H1 (cell line): Measurements from ENCODE around the gene HEBP2. TPM values are rescaled to one million over a fixed set of nuclear protein-coding genes. Genes with fewer than 3 reads are reported as not detected.

Source experiments
- BRCA1 ChIP-seq: IDR thresholded peaks from 2 replicates; pipeline ENCODE4 v1.6.1; 2012; ENCODE audit warnings: low read depth, low read length, improper control_type of control experiment
- GTF2F1 ChIP-seq: IDR thresholded peaks from 2 replicates; pipeline ENCODE4 v1.6.1; 2012; ENCODE audit warnings: low read depth, low read length, improper control_type of control experiment, borderline replicate concordance
- SAP30 ChIP-seq: fragments of 300-600 bp; sonication (generic); IDR thresholded peaks from 2 replicates; pipeline ENCODE4 v1.7.1; 2012; ENCODE audit warnings: low read length, moderate library complexity, mild to moderate bottlenecking, inconsistent platforms; ENCODE audit not compliant: insufficient read depth, insufficient replicate concordance
- polyA plus RNA-seq, 7 experiments: library from polyadenylated mRNA; depleted of rRNA in 3 of 7; stranded (reverse) in 5 of 7; unstranded in 2 of 7; fragments of >200 nt in 5 of 7; fragments of 200-250 nt in 2 of 7; gene quantifications; 1 replicate in 5 of 7; 2 replicates in 1 of 7; 4 replicates in 1 of 7; pipeline versions ENCODE4 v1.2.1 to v1.2.3, GENCODE V29; 2011 to 2013; ENCODE audit warnings: missing spikeins in 2 of 7, mixed read lengths in 2 of 7
- total RNA-seq: library from RNA; stranded (reverse); fragmentation: NEBNext Ultra II Directional; extraction: Animal tissue kit (Norgen Biotek cat#: 25700); gene quantifications from 2 replicates; pipeline ENCODE4 v1.2.1, GENCODE V29; 2021
- TF ChIP-seq, protein P1 (sequence below): fragments of 300-600 bp; sonication (generic); IDR thresholded peaks from 2 replicates; pipeline ENCODE4 v1.7.1; 2012; ENCODE audit warnings: low read length, moderate library complexity, mild to moderate bottlenecking, inconsistent platforms; ENCODE audit not compliant: insufficient replicate concordance
- TF ChIP-seq, protein P2 (sequence below): IDR thresholded peaks from 2 replicates; pipeline ENCODE4 v1.6.1; 2011; ENCODE audit warnings: low read length, improper control_type of control experiment
- TF ChIP-seq, protein P3 (sequence below): IDR thresholded peaks from 2 replicates; pipeline ENCODE4 v1.6.1; 2012; ENCODE audit warnings: inconsistent platforms

The HEBP2 gene
- total and polyA plus RNA-seq, 2 of the 8 experiments (the other 6 are each of a cell fraction or from before 2014, with no cell fraction given) = 6.5 to 37.9 TPM

DNA sequence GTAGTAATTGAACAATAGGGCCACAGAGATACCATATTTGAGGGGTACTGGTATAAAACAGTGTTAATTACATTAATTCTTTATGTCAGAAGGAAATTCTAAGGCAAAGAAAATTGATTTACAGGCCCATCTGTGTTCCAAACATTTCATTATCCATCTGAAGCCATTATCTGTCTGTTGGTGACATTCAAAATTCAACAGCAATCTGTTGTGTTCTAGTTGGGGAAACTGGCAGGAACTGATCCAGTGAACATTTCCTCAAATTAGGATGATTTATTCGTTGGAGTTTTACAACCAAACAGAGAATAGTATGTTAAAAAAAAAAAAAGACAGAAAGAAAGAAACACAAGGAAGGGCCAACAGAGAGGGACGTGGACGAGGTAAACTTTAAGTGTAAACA is 30.1 kb downstream of the HEBP2 start (continued):
- TF ChIP-seq, protein P1, sequence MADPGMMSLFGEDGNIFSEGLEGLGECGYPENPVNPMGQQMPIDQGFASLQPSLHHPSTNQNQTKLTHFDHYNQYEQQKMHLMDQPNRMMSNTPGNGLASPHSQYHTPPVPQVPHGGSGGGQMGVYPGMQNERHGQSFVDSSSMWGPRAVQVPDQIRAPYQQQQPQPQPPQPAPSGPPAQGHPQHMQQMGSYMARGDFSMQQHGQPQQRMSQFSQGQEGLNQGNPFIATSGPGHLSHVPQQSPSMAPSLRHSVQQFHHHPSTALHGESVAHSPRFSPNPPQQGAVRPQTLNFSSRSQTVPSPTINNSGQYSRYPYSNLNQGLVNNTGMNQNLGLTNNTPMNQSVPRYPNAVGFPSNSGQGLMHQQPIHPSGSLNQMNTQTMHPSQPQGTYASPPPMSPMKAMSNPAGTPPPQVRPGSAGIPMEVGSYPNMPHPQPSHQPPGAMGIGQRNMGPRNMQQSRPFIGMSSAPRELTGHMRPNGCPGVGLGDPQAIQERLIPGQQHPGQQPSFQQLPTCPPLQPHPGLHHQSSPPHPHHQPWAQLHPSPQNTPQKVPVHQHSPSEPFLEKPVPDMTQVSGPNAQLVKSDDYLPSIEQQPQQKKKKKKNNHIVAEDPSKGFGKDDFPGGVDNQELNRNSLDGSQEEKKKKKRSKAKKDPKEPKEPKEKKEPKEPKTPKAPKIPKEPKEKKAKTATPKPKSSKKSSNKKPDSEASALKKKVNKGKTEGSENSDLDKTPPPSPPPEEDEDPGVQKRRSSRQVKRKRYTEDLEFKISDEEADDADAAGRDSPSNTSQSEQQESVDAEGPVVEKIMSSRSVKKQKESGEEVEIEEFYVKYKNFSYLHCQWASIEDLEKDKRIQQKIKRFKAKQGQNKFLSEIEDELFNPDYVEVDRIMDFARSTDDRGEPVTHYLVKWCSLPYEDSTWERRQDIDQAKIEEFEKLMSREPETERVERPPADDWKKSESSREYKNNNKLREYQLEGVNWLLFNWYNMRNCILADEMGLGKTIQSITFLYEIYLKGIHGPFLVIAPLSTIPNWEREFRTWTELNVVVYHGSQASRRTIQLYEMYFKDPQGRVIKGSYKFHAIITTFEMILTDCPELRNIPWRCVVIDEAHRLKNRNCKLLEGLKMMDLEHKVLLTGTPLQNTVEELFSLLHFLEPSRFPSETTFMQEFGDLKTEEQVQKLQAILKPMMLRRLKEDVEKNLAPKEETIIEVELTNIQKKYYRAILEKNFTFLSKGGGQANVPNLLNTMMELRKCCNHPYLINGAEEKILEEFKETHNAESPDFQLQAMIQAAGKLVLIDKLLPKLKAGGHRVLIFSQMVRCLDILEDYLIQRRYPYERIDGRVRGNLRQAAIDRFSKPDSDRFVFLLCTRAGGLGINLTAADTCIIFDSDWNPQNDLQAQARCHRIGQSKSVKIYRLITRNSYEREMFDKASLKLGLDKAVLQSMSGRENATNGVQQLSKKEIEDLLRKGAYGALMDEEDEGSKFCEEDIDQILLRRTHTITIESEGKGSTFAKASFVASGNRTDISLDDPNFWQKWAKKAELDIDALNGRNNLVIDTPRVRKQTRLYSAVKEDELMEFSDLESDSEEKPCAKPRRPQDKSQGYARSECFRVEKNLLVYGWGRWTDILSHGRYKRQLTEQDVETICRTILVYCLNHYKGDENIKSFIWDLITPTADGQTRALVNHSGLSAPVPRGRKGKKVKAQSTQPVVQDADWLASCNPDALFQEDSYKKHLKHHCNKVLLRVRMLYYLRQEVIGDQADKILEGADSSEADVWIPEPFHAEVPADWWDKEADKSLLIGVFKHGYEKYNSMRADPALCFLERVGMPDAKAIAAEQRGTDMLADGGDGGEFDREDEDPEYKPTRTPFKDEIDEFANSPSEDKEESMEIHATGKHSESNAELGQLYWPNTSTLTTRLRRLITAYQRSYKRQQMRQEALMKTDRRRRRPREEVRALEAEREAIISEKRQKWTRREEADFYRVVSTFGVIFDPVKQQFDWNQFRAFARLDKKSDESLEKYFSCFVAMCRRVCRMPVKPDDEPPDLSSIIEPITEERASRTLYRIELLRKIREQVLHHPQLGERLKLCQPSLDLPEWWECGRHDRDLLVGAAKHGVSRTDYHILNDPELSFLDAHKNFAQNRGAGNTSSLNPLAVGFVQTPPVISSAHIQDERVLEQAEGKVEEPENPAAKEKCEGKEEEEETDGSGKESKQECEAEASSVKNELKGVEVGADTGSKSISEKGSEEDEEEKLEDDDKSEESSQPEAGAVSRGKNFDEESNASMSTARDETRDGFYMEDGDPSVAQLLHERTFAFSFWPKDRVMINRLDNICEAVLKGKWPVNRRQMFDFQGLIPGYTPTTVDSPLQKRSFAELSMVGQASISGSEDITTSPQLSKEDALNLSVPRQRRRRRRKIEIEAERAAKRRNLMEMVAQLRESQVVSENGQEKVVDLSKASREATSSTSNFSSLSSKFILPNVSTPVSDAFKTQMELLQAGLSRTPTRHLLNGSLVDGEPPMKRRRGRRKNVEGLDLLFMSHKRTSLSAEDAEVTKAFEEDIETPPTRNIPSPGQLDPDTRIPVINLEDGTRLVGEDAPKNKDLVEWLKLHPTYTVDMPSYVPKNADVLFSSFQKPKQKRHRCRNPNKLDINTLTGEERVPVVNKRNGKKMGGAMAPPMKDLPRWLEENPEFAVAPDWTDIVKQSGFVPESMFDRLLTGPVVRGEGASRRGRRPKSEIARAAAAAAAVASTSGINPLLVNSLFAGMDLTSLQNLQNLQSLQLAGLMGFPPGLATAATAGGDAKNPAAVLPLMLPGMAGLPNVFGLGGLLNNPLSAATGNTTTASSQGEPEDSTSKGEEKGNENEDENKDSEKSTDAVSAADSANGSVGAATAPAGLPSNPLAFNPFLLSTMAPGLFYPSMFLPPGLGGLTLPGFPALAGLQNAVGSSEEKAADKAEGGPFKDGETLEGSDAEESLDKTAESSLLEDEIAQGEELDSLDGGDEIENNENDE = no peak
- TF ChIP-seq GTF2F1 (no peak), BRCA1 (no peak), SAP30 (no peak)
- TF ChIP-seq, protein P2, sequence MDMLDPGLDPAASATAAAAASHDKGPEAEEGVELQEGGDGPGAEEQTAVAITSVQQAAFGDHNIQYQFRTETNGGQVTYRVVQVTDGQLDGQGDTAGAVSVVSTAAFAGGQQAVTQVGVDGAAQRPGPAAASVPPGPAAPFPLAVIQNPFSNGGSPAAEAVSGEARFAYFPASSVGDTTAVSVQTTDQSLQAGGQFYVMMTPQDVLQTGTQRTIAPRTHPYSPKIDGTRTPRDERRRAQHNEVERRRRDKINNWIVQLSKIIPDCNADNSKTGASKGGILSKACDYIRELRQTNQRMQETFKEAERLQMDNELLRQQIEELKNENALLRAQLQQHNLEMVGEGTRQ = no peak
- TF ChIP-seq, protein P3, sequence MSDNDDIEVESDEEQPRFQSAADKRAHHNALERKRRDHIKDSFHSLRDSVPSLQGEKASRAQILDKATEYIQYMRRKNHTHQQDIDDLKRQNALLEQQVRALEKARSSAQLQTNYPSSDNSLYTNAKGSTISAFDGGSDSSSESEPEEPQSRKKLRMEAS = no peak
